ENCODE data around the gene SMU1. TPM values are rescaled to one million over a fixed set of nuclear protein-coding genes. Genes with fewer than 3 reads are reported as not detected.

The SMU1 gene
- total RNA-seq, 1 donor from 2014 or later = 25.4 TPM

- H3K36me3 Mint-ChIP-seq = peaks cover 53% of the 10 kb centered on the region
- H3K4me3 Mint-ChIP-seq = no peak overlapping the region
- H3K27ac Mint-ChIP-seq = peak overlapping the region; percentile 15
Measured at GRCh38 chr9:33032865-33033264, 43.6 kb downstream of the SMU1 start.

GRCh38 chr9:33032292-33032691 lies 44.2 kb downstream of the SMU1 start:
- Mint-ChIP-seq H3K4me3 (no peak overlapping the region), H3K36me3 (peaks cover 54% of the 10 kb centered on the region)
- no peak for DNase-seq (ENCODE audit: extremely low spot score, unreplicated experiment)

More at GRCh38 chr9:33032865-33033264, 43.6 kb downstream of the SMU1 start:
- Mint-ChIP-seq H3K4me1 (ENCODE audit: unreplicated experiment) (peaks cover 29% of the 10 kb centered on the region), H3K9me3 (no peaks in the 10 kb centered on the region), H3K27me3 (no peaks in the 10 kb centered on the region)
- no peak for TF ChIP-seq CTCF (conservative IDR thresholded peaks at IDR 0.05)
- DNase-seq (ENCODE audit: extremely low spot score, unreplicated experiment) = no peak

GRCh38 chr9:33030285-33030684 lies 46.2 kb downstream of the SMU1 start:
- Mint-ChIP-seq H3K4me1 (ENCODE audit: unreplicated experiment) (peaks cover 39% of the 10 kb centered on the region), H3K27me3 (no peaks in the 10 kb centered on the region), H3K36me3 (peaks cover 57% of the 10 kb centered on the region), H3K27ac (no peak overlapping the region), H3K4me3 (no peak overlapping the region), H3K9me3 (no peaks in the 10 kb centered on the region)
- no peak for TF ChIP-seq CTCF (conservative IDR thresholded peaks at IDR 0.05)
- DNase-seq (ENCODE audit: extremely low spot score, unreplicated experiment) = no peak

More at GRCh38 chr9:33032292-33032691, 44.2 kb downstream of the SMU1 start:
- H3K27me3 Mint-ChIP-seq = no peaks in the 10 kb centered on the region
- no peak overlapping the region for H3K27ac Mint-ChIP-seq
- TF ChIP-seq CTCF (conservative IDR thresholded peaks at IDR 0.05) = no peak
- no peaks in the 10 kb centered on the region for H3K9me3 Mint-ChIP-seq
- H3K4me1 Mint-ChIP-seq (ENCODE audit: unreplicated experiment) = peaks cover 29% of the 10 kb centered on the region

GRCh38 chr9:33029231-33029786 lies 47.2 kb downstream of the SMU1 start:
- H3K9me3 Mint-ChIP-seq = no peaks in the 10 kb centered on the region
- no peak for TF ChIP-seq CTCF (conservative IDR thresholded peaks at IDR 0.05)
- peak overlapping the region; percentile 65 for H3K27ac Mint-ChIP-seq
- peak overlapping the region; percentile 78 for H3K4me3 Mint-ChIP-seq
- H3K36me3 Mint-ChIP-seq = peaks cover 52% of the 10 kb centered on the region
- no peak for DNase-seq (ENCODE audit: extremely low spot score, unreplicated experiment)
- no peaks in the 10 kb centered on the region for H3K27me3 Mint-ChIP-seq
- peaks cover 41% of the 10 kb centered on the region for H3K4me1 Mint-ChIP-seq (ENCODE audit: unreplicated experiment)

GRCh38 chr9:33025572-33026342 lies 50.7 kb downstream of the SMU1 start:
- Mint-ChIP-seq H3K4me3 (peak overlapping the region; percentile 97), H3K27ac (peak overlapping the region; percentile 96), H3K36me3 (peaks cover 36% of the 10 kb centered on the region), H3K4me1 (ENCODE audit: unreplicated experiment) (peaks cover 45% of the 10 kb centered on the region), H3K27me3 (no peaks in the 10 kb centered on the region), H3K9me3 (no peaks in the 10 kb centered on the region)
- DNase-seq (ENCODE audit: extremely low spot score, unreplicated experiment) = peak; percentile 78
- no peak for TF ChIP-seq CTCF (conservative IDR thresholded peaks at IDR 0.05)
